Measurements from ENCODE around the gene HADH. TPM values are rescaled to one million over a fixed set of nuclear protein-coding genes. Genes with fewer than 3 reads are reported as not detected.

The HADH gene
- total RNA-seq = 30.9 TPM

DNA sequence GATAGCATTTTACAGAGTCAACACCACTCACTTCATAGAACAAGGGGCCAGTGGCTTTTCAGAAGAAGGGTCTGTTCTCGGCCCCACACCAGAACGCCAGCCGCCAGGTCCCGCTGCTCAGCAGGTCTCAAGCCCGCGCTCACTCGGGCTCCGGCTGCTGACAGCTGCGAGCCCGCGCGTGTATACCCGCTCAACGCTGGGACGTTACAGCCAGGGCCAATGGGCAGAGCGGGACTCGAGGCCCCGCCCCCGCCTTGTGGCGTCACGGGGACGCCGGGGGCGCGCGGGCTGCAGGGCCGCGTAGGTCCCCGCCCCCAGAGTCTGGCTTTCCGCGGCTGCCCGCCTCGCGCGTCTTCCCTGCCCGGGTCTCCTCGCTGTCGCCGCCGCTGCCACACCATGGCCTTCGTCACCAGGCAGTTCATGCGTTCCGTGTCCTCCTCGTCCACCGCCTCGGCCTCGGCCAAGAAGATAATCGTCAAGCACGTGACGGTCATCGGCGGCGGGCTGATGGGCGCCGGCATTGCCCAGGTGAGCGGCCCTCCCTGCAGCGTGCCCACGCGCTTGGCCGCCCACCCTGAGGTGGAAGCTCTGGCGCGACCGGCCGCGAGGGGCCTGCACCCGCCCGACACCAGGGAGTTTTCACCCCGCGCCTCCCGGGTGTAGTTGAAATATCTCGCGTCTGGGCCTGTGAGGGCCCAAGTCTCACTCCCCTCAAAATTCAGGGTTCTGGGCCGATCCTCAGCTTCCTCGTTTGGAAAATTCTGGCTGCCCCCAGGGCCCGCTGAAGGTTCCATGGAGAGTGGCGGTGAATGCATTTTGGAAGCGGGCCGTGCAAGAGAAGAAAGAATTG, at the start of gene HADH:
HADH (plus strand) TSS at position 353 of the 850 bp plus-strand sequence; CDS start at position 397, 44 bp downstream.
- intact Hi-C loops (cut with DNase I) = loop anchor here (10.0 kb wide), 1 partner anchor 55 kb away; the partner anchor contains the start of gene CYP2U1
- Histone ChIP-seq H3K4me3 (peak within 1 kb of the TSS; percentile 91 to 92), H3K36me3 (no peaks in the 10 kb centered on the region), H3K27ac (peak within 1 kb of the TSS; percentile 91), H3K9me3 (no peaks in the 10 kb centered on the region), H3K4me1 (peaks cover 52% of the 10 kb centered on the region), H3K27me3 (no peaks in the 10 kb centered on the region)
- TF ChIP-seq POLR2A (IDR thresholded peaks at IDR 0.05) (peak in 1 of 2 donors; percentile 58), POLR2AphosphoS5 (IDR thresholded peaks at IDR 0.05; ENCODE audit: insufficient read depth in 1 of 2, low read depth in 1 of 2) (peak; percentile 59 to 93)
- TF ChIP-seq, protein P1, sequence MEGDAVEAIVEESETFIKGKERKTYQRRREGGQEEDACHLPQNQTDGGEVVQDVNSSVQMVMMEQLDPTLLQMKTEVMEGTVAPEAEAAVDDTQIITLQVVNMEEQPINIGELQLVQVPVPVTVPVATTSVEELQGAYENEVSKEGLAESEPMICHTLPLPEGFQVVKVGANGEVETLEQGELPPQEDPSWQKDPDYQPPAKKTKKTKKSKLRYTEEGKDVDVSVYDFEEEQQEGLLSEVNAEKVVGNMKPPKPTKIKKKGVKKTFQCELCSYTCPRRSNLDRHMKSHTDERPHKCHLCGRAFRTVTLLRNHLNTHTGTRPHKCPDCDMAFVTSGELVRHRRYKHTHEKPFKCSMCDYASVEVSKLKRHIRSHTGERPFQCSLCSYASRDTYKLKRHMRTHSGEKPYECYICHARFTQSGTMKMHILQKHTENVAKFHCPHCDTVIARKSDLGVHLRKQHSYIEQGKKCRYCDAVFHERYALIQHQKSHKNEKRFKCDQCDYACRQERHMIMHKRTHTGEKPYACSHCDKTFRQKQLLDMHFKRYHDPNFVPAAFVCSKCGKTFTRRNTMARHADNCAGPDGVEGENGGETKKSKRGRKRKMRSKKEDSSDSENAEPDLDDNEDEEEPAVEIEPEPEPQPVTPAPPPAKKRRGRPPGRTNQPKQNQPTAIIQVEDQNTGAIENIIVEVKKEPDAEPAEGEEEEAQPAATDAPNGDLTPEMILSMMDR (IDR thresholded peaks at IDR 0.05) = no peak
- peak; percentile 94 to 97 for DNase-seq (ENCODE audit: extremely low spot score in 2 of 2)

DNA sequence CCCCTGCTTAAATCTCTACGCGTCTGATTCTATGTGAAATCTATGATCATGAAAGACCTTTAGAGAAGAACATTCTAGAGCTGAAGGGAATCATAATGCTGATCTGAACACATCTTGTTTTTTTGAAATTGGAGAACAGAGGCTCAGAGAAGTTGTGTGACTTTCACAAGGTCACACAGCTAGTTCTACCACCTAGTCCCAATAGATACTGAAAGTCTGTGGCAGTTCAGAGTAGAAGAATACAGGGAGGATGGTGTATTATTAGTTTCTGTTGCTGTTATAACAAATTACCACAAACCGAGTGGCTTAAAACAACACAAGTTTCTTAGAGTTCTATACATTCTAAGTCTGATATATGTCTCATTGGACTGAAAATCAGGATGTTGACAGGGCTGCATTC, 43.9 kb upstream of the HADH start:
- no peak overlapping the region for H3K27ac ChIP-seq
- H3K27me3 ChIP-seq = no peaks in the 10 kb centered on the region
- intact Hi-C loops (cut with DNase I) = no loop called here
- peaks cover 3 to 9% of the 10 kb centered on the region in 2 donors for H3K36me3 ChIP-seq
- H3K4me1 ChIP-seq = no peaks in the 10 kb centered on the region
- no peak for DNase-seq (ENCODE audit: extremely low spot score in 2 of 2)
- TF ChIP-seq POLR2AphosphoS5 (IDR thresholded peaks at IDR 0.05; ENCODE audit: insufficient read depth in 1 of 2, low read depth in 1 of 2) (no peak), POLR2A (IDR thresholded peaks at IDR 0.05) (no peak)
- TF ChIP-seq, protein P1 (IDR thresholded peaks at IDR 0.05) = no peak
- no peak overlapping the region for H3K4me3 ChIP-seq
- H3K9me3 ChIP-seq = no peaks in the 10 kb centered on the region

DNA sequence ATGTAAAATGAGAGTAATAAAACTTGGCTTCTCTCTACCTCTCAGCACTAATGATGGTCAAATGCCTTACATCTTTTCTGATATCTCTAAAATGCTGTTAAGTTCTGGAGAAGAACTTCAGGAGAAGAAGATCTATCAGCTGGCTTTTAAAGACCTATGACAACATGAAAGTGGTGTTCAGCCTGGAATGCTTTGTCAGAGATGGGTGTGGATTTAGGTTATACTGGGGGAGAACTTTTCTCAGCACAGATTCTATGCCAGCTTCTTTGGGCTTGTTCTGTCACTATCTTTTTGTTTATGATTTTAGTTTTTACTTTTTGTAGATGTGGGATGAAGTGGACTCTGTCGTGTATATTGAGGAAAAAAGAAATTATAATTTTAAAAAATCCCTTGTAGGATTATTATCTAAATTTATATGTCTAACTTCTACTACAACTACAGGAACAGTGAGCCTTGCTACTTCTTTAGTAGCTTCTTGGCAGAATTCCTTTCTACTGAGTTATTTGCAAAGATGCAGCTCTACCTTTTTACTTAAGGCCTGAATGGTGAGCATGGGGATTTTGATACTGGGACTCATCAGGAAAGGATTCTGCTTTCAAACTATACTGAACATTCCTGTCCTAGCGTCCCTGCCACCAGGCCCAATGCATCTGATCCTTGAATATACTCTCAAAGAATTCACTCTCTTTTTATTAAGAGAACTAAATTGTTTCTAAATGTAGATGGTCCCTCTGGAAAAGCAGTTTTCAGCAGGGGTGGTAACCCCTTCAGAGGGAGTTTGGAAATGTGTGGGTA, 38.7 kb upstream of the HADH start:
- Histone ChIP-seq H3K4me3 (no peak overlapping the region), H3K27ac (no peak overlapping the region), H3K9me3 (no peaks in the 10 kb centered on the region), H3K27me3 (no peaks in the 10 kb centered on the region), H3K4me1 (no peaks in the 10 kb centered on the region), H3K36me3 (peaks cover 3 to 9% of the 10 kb centered on the region in 2 donors)
- intact Hi-C loops (cut with DNase I) = no loop called here
- no peak for DNase-seq (ENCODE audit: extremely low spot score in 2 of 2)
- TF ChIP-seq, protein P1 (IDR thresholded peaks at IDR 0.05) = no peak
- TF ChIP-seq POLR2AphosphoS5 (IDR thresholded peaks at IDR 0.05; ENCODE audit: insufficient read depth in 1 of 2, low read depth in 1 of 2) = no peak
- no peak for TF ChIP-seq POLR2A (IDR thresholded peaks at IDR 0.05)

DNA sequence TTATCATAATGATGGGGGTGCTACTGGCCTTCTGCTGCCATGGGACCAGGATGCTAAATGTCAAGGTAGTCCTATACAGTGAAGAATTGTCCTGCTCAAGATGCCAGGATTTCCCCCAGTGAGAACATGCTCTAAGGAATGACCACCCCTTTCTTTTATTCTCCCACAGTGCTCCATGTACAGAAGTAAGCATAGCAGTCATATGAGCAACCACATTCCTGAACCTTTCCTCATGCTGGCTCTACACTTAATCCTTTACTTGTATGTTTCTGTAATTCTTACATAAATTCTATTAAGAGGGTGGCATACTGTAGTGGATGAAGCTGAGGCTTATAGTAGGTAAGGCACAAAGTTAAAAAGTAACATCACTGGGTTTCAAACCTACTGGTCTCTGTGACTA, 38.1 kb upstream of the HADH start:
- TF ChIP-seq, protein P1 (IDR thresholded peaks at IDR 0.05) = no peak
- TF ChIP-seq POLR2AphosphoS5 (IDR thresholded peaks at IDR 0.05; ENCODE audit: insufficient read depth in 1 of 2, low read depth in 1 of 2) = no peak
- no peak for TF ChIP-seq POLR2A (IDR thresholded peaks at IDR 0.05)
- intact Hi-C loops (cut with DNase I) = no loop called here
- H3K4me3 ChIP-seq = no peak overlapping the region
- H3K27ac ChIP-seq = no peak overlapping the region
- no peaks in the 10 kb centered on the region for H3K9me3 ChIP-seq
- H3K27me3 ChIP-seq = no peaks in the 10 kb centered on the region
- peaks cover 3 to 9% of the 10 kb centered on the region in 2 donors for H3K36me3 ChIP-seq
- no peak for DNase-seq (ENCODE audit: extremely low spot score in 2 of 2)
- no peaks in the 10 kb centered on the region for H3K4me1 ChIP-seq

Data from vagina (tissue), 2 donors.